PFSK-1 (cell line): ENCODE data around the gene RFC2.

ENCODE experiments used
- FOXP2 ChIP-seq: optimal IDR thresholded peaks from 2 replicates; pipeline ENCODE3; 2011; ENCODE audit warnings: borderline replicate concordance, control low read depth, inconsistent platforms; ENCODE audit not compliant: insufficient read depth; ENCODE audit errors: extremely low read length, extremely low read depth
- POLR2AphosphoS5 ChIP-seq: IDR thresholded peaks from 2 replicates; pipeline ENCODE4 v1.6.1; 2012; ENCODE audit warnings: low read depth, mild to moderate bottlenecking, control low read depth, low read length, moderate library complexity
- REST ChIP-seq, 2 experiments: IDR thresholded peaks; 2 replicates each; pipeline versions ENCODE4 v1.6.1 to v1.8.0; 2011 to 2012; ENCODE audit warnings: low read depth in 2 of 2, low read length in 2 of 2, control low read depth in 1 of 2, inconsistent platforms in 1 of 2, mild to moderate bottlenecking in 1 of 2, moderate library complexity in 1 of 2; ENCODE audit not compliant: insufficient read depth in 1 of 2
- SIN3A ChIP-seq: IDR thresholded peaks from 2 replicates; pipeline ENCODE4 v1.6.1; 2012; ENCODE audit warnings: mild to moderate bottlenecking, low read length, moderate library complexity, borderline replicate concordance; ENCODE audit not compliant: insufficient read depth
- TAF1 ChIP-seq: IDR thresholded peaks from 2 replicates; pipeline ENCODE4 v1.6.1; 2012; ENCODE audit warnings: low read length, control low read depth, borderline replicate concordance; ENCODE audit not compliant: insufficient read depth

The RFC2 gene

GRCh38 chr7:74262639-74263398, 8.6 kb upstream of the RFC2 start:
- TF ChIP-seq REST (IDR thresholded peaks at IDR 0.05; ENCODE audit: insufficient read depth in 1 of 2, low read depth in 2 of 2, low read length in 2 of 2): no peak
- TF ChIP-seq FOXP2: no peak
- no peak for TF ChIP-seq POLR2AphosphoS5
- TF ChIP-seq TAF1: no peak
- no peak for TF ChIP-seq SIN3A

GRCh38 chr7:74258639-74259038, 4.4 kb upstream of the RFC2 start:
- TF ChIP-seq REST (IDR thresholded peaks at IDR 0.05; ENCODE audit: insufficient read depth in 1 of 2, low read depth in 2 of 2, low read length in 2 of 2) (no peak), TAF1 (no peak), FOXP2 (no peak), SIN3A (no peak), POLR2AphosphoS5 (no peak)

GRCh38 chr7:74256491-74257408, 2.6 kb upstream of the RFC2 start:
- TF ChIP-seq TAF1: no peak
- 0 out of 2 replicates have a peak, but pooled peaks have one; percentile 6 for TF ChIP-seq SIN3A
- TF ChIP-seq FOXP2: no peak

GRCh38 chr7:74254858-74255379, 720 bp upstream of the RFC2 start:
- TF ChIP-seq TAF1 (no peak), SIN3A (no peak), POLR2AphosphoS5 (no peak), REST (IDR thresholded peaks at IDR 0.05; ENCODE audit: insufficient read depth in 1 of 2, low read depth in 2 of 2, low read length in 2 of 2) (no peak; a peak in 1 of 4 replicates), FOXP2 (no peak)

GRCh38 chr7:74253835-74254128, 417 bp downstream of the RFC2 start:
- TF ChIP-seq TAF1: no peak
- no peak for TF ChIP-seq FOXP2
- no peak for TF ChIP-seq POLR2AphosphoS5
- no peak for TF ChIP-seq SIN3A
- no peak for TF ChIP-seq REST (IDR thresholded peaks at IDR 0.05; ENCODE audit: insufficient read depth in 1 of 2, low read depth in 2 of 2, low read length in 2 of 2)
